Breast epithelium (tissue), 3 donors: ENCODE measurements around the gene ELAC1.

Source experiments
- POLR2A ChIP-seq: fragments of 450-650 bp; IDR thresholded peaks from one replicate; pipeline ENCODE4 v1.6.1; 2016; ENCODE audit warnings: antibody characterized with exemption, mild to moderate bottlenecking, moderate library complexity
- TF ChIP-seq, protein P1 (sequence below), 3 donors: fragments of 450-650 bp; IDR thresholded peaks; one replicate each; pipeline ENCODE4 v1.5.1; 2016 to 2017; ENCODE audit warnings: antibody characterized with exemption in 3 of 3, mild to moderate bottlenecking in 3 of 3, moderate library complexity in 3 of 3

- no peak for TF ChIP-seq POLR2A
- TF ChIP-seq, protein P1, sequence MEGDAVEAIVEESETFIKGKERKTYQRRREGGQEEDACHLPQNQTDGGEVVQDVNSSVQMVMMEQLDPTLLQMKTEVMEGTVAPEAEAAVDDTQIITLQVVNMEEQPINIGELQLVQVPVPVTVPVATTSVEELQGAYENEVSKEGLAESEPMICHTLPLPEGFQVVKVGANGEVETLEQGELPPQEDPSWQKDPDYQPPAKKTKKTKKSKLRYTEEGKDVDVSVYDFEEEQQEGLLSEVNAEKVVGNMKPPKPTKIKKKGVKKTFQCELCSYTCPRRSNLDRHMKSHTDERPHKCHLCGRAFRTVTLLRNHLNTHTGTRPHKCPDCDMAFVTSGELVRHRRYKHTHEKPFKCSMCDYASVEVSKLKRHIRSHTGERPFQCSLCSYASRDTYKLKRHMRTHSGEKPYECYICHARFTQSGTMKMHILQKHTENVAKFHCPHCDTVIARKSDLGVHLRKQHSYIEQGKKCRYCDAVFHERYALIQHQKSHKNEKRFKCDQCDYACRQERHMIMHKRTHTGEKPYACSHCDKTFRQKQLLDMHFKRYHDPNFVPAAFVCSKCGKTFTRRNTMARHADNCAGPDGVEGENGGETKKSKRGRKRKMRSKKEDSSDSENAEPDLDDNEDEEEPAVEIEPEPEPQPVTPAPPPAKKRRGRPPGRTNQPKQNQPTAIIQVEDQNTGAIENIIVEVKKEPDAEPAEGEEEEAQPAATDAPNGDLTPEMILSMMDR (IDR thresholded peaks at IDR 0.05), result no peak
Observed at GRCh38 chr18:50950626-50951025, 17.2 kb upstream of the ELAC1 start.
